H1 (cell line): ENCODE measurements around the gene TUBGCP3. TPM values are rescaled to one million over a fixed set of nuclear protein-coding genes. Genes with fewer than 3 reads are reported as not detected.

Experiments used
- ATF3 ChIP-seq: IDR thresholded peaks from 2 replicates; pipeline ENCODE4 v1.6.1; 2011; ENCODE audit warnings: low read depth, mild to moderate bottlenecking, low read length; ENCODE audit not compliant: insufficient read depth
- CREB1 ChIP-seq: IDR thresholded peaks from 2 replicates; pipeline ENCODE4 v1.6.1; 2012; ENCODE audit warnings: inconsistent platforms
- JUND ChIP-seq: IDR thresholded peaks from 2 replicates; pipeline ENCODE4 v1.6.1; 2011; ENCODE audit warnings: mild to moderate bottlenecking, improper control_type of control experiment, low read length
- KDM1A ChIP-seq: fragments of 200-600, 300-600 bp; sonication (generic); IDR thresholded peaks from 2 replicates; pipeline ENCODE4 v1.7.1; 2016; ENCODE audit warnings: mild to moderate bottlenecking, low read length, borderline replicate concordance
- RAD21 ChIP-seq, 2 experiments: IDR thresholded peaks in 1 of 2; conservative IDR thresholded peaks in 1 of 2; 2 replicates each; pipeline ENCODE4 v1.6.1; 2011; ENCODE audit warnings: low read depth in 2 of 2, low read length in 2 of 2, improper control_type of control experiment in 1 of 2, inconsistent platforms in 1 of 2, mild to moderate bottlenecking in 1 of 2, moderate library complexity in 1 of 2
- RFX5 ChIP-seq: IDR thresholded peaks from 2 replicates; pipeline ENCODE4 v1.6.1; 2011; ENCODE audit warnings: low read depth, low read length, improper control_type of control experiment, borderline replicate concordance
- RXRA ChIP-seq: IDR thresholded peaks from 2 replicates; pipeline ENCODE4 v1.6.1; 2011; ENCODE audit warnings: low read depth, mild to moderate bottlenecking, low read length, moderate library complexity; ENCODE audit not compliant: insufficient read depth
- SP1 ChIP-seq: IDR thresholded peaks from 2 replicates; pipeline ENCODE4 v1.6.1; 2011; ENCODE audit warnings: low read depth, low read length
- ZNF274 ChIP-seq: IDR thresholded peaks from 2 replicates; pipeline ENCODE4 v1.7.0; 2012; ENCODE audit warnings: low read length, borderline replicate concordance; ENCODE audit errors: extremely low read depth
- polyA plus RNA-seq, 7 experiments: library from polyadenylated mRNA; depleted of rRNA in 3 of 7; stranded (reverse) in 5 of 7; unstranded in 2 of 7; fragments of >200 nt in 5 of 7; fragments of 200-250 nt in 2 of 7; gene quantifications; 1 replicate in 5 of 7; 2 replicates in 1 of 7; 4 replicates in 1 of 7; pipeline versions ENCODE4 v1.2.1 to v1.2.3, GENCODE V29; 2011 to 2013; ENCODE audit warnings: missing spikeins in 2 of 7, mixed read lengths in 2 of 7
- total RNA-seq: library from RNA; stranded (reverse); fragmentation: NEBNext Ultra II Directional; extraction: Animal tissue kit (Norgen Biotek cat#: 25700); gene quantifications from 2 replicates; pipeline ENCODE4 v1.2.1, GENCODE V29; 2021

The TUBGCP3 gene
- total and polyA plus RNA-seq, 2 of the 8 experiments (the other 6 are each of a cell fraction or from before 2014, with no cell fraction given): 27.0 to 31.7 TPM

- TF ChIP-seq ATF3 (no peak), ZNF274 (no peak), RFX5 (no peak), RXRA (no peak), CREB1 (no peak), JUND (no peak), RAD21 (IDR thresholded peaks at IDR 0.05 in 1 of 2, conservative IDR thresholded peaks at IDR 0.05 in 1 of 2; ENCODE audit: low read depth in 2 of 2, low read length in 2 of 2) (no peak), SP1 (no peak), KDM1A (no peak)
These were observed 140.0 kb downstream of the TUBGCP3 start (continued) for GRCh38 chr13:112447761-112448603.
